Activated T-helper 17 cell treated with anti-CD3 and anti-CD28 coated beads, Interleukin-2, amount 50 U/mL, for 72 hours (primary cell): ENCODE data around the gene MYORG. TPM values are rescaled to one million over a fixed set of nuclear protein-coding genes. Genes with fewer than 3 reads are reported as not detected.

Experiments used
- ATAC-seq: fragments of 150-1000 bp; cut with Tn5 transposase; replicated peaks from 2 replicates; pipeline ENCODE4 v1.10.0; 2021; ENCODE audit warnings: mild to moderate bottlenecking, moderate library complexity
- H3K27ac Mint-ChIP-seq: one replicate; pipeline ENCODE4 v1.8.0; 2022; ENCODE audit warnings: mixed read lengths
- H3K27me3 Mint-ChIP-seq: one replicate; pipeline ENCODE4 v1.8.0; 2022; ENCODE audit warnings: mixed read lengths
- H3K36me3 Mint-ChIP-seq: one replicate; pipeline ENCODE4 v1.8.0; 2022; ENCODE audit warnings: low read depth, mild to moderate bottlenecking, mixed read lengths
- H3K4me1 Mint-ChIP-seq: one replicate; pipeline ENCODE4 v1.8.0; 2022; ENCODE audit warnings: mixed read lengths
- H3K4me3 Mint-ChIP-seq: one replicate; pipeline ENCODE4 v1.8.0; 2022; ENCODE audit warnings: mild to moderate bottlenecking, mixed read lengths
- H3K9me3 Mint-ChIP-seq: one replicate; pipeline ENCODE4 v1.8.0; 2022; ENCODE audit warnings: mixed read lengths
- total RNA-seq, 2 donors: library from RNA; stranded (reverse); gene quantifications; one replicate each; pipeline ENCODE4 v1.2.3, GENCODE V29; 2022

MYORG gene
- total RNA-seq, 2 donors from 2014 or later: 1.6 to 3.5 TPM

GRCh38 chr9:34321451-34321850, 55.2 kb downstream of the MYORG start:
- Mint-ChIP-seq H3K27me3 (no peaks in the 10 kb centered on the region), H3K9me3 (no peaks in the 10 kb centered on the region), H3K4me1 (peaks cover 8% of the 10 kb centered on the region), H3K36me3 (no peaks in the 10 kb centered on the region), H3K27ac (no peak overlapping the region), H3K4me3 (no peak overlapping the region)
- no peak for ATAC-seq

- H3K4me3 Mint-ChIP-seq: no peak overlapping the region
- no peaks in the 10 kb centered on the region for H3K9me3 Mint-ChIP-seq
- H3K4me1 Mint-ChIP-seq: no peaks in the 10 kb centered on the region
- no peaks in the 10 kb centered on the region for H3K36me3 Mint-ChIP-seq
- no peak for ATAC-seq
- H3K27ac Mint-ChIP-seq: no peak overlapping the region
- H3K27me3 Mint-ChIP-seq: no peaks in the 10 kb centered on the region
Observed at GRCh38 chr9:34318163-34318790, 58.4 kb downstream of the MYORG start.

GRCh38 chr9:34317436-34317835, 59.3 kb downstream of the MYORG start:
- H3K36me3 Mint-ChIP-seq: no peaks in the 10 kb centered on the region
- no peaks in the 10 kb centered on the region for H3K4me1 Mint-ChIP-seq
- H3K9me3 Mint-ChIP-seq: no peaks in the 10 kb centered on the region
- H3K27me3 Mint-ChIP-seq: no peaks in the 10 kb centered on the region
- ATAC-seq: no peak
- H3K4me3 Mint-ChIP-seq: no peak overlapping the region
- no peak overlapping the region for H3K27ac Mint-ChIP-seq

Other genes starting within 250 kb of the MYORG start
- gene UBAP1, start 197.9 kb downstream of the MYORG start, total RNA-seq: 10 to 100 TPM; 39.7 to 46.5 TPM
- 1 to 10 TPM; 4.9 to 7.1 TPM for gene KIF24, start 47.6 kb downstream of the MYORG start, total RNA-seq
- 10 to 100 TPM; 31.2 to 34.9 TPM for gene NUDT2, start 47.3 kb downstream of the MYORG start, total RNA-seq
- 10 to 100 TPM; 12.5 to 12.9 TPM for gene FAM219A, start 81.7 kb upstream of the MYORG start, total RNA-seq
- not detected for gene DNAI1, start 81.9 kb upstream of the MYORG start, total RNA-seq
- gene ENHO, start 146.1 kb upstream of the MYORG start, total RNA-seq: not detected
- gene CNTFR, start 212.8 kb upstream of the MYORG start, total RNA-seq: not detected
- 10 to 100 TPM; 21.3 to 25.8 TPM for gene RPP25L, start 235.2 kb upstream of the MYORG start, total RNA-seq
- 10 to 100 TPM; 78.4 to 96.4 TPM for gene DCTN3, start 243.6 kb upstream of the MYORG start, total RNA-seq